ENCODE measurements around the gene NOTUM.
A peak's percentile ranks its signal among the peaks of the same experiment; 100 is the strongest.
"Not testable (repeated sequence)": the region's sequence is repeated elsewhere in the genome, so short reads cannot be mapped to it uniquely, and the experiment has no call there.

The NOTUM gene

DNA sequence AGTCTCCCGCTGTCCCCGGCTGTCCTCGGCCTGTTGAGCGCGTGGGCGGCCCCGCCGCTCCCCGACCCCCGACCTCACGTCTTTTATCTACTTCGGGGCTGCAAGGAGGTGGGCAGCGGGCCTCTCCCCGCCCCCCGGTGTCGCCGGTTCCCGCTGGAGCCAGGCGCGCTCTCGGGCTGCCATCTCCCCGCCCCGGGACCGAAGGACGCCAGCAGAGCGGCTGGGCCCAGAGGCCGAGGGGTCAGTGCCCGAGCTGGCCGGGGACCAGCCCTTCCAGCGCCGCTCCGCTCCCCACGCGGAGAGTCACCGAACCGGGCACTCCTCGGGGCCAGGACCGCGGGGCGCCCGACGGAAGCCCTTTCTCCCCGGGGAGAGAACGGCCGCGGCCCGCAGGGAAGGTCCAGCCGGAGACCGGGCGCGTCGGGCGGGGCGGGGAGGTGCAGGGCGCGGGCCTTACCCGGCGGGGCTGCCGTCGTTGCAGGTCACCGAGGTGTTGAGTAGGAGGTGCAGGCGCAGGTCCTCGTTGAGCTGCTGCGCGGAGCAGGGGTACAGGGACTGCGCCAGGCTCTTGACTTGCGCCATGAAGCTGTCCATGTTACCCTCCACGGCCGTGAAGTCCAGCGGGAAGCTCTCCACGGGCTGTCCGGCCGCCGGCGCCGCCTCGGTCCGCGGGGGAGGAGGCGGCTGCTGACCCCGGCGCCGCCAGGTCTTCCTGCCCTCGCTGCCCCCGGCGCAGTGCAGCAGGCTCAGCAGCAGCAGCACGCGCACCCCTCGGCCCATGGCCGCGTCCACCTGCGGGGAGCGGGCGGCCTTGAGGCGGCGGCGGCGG, 643 bp downstream of the NOTUM start:
- Mint-ChIP-seq H3K4me1 (ENCODE audit: low read depth) (peaks cover 3% of the 10 kb centered on the region), H3K4me3 (no peak overlapping the region), H3K27me3 (ENCODE audit: low read depth) (peaks cover 50% of the 10 kb centered on the region), H3K9me3 (no peaks in the 10 kb centered on the region), H3K36me3 (ENCODE audit: low read depth) (no peaks in the 10 kb centered on the region), H3K27ac (no peak overlapping the region)
- no peak for DNase-seq (ENCODE audit: low spot score)

DNA sequence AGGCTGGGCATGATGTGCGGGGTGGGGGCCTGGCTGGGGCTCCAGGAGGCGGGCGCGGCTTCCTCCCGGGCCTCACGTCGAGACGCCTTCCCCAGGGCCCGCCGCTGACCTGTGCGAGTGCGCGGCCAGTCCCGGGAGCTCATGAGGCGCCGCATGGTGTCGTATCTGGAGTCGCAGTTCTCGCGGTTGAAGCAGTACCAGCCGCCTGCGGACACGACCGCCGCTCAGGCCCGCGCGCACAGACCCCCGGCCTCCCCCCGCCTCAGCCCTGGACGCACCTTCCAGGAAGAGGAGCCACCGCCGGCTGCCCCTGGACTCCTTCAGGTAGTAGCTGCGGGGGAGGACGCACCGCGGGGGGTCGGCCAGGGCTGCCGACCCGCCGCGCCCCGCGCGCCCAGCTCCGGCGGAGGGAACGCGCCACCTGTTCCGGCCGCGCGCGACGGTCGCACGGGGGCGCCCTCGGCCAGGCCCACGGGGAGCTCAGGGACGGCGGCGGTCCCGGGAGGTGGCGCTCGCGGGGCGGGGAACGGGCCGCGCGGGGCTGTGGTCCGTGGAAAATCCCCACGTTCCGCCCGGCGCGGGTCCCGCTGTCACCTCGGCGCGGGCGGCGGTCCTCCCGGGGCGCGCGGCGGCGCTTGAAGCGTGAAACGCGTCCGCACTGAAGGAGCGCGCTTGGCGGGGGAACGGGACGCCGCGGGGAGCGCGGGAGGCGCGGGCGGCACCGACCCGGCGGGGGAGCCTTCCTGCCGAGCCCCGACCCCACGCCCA, 1.4 kb downstream of the NOTUM start:
- peak; percentile 75 for DNase-seq (ENCODE audit: low spot score)
- H3K36me3 Mint-ChIP-seq (ENCODE audit: low read depth): no peaks in the 10 kb centered on the region
- H3K9me3 Mint-ChIP-seq: no peaks in the 10 kb centered on the region
- peaks cover 45% of the 10 kb centered on the region for H3K27me3 Mint-ChIP-seq (ENCODE audit: low read depth)
- H3K4me1 Mint-ChIP-seq (ENCODE audit: low read depth): peaks cover 3% of the 10 kb centered on the region
- no peak overlapping the region for H3K27ac Mint-ChIP-seq
- H3K4me3 Mint-ChIP-seq: peak overlapping the region; percentile 40

DNA sequence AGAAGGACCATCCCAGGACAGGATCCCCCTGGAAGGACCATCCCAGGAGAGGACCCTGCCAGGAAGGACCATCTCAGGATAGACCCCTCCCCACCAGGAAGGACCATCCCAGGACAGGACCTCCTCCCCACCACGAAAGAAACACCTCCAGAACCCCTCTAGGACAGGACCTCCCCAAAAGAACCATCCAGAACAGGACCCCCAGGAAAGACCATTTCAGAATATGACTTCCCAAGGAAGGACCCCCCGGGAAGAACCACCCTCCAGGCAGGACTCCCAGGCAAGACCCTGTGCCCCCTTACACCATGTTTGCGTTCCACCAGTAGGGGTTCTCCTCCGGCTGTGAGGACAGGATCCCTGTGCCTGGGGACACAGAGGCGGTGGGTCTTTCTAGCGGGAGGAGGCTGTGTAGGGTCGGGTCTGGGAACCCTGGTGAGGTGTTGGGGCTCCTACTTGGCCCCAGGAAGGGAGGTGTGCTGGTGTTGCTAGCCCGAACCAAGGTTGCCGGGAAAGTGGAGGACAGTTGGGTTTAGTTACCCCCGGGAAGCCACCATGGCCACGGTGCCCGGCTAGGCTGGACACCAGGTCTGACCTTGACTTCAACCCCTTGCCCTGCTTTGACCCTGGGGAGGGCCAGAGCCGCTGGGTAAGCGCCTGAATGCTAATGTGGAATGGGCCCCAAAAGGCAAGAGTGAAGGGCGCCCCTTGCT, 2.2 kb downstream of the NOTUM start:
- Mint-ChIP-seq H3K4me3 (peak overlapping the region; percentile 40), H3K9me3 (no peaks in the 10 kb centered on the region), H3K27ac (peak overlapping the region; percentile 26), H3K4me1 (ENCODE audit: low read depth) (peaks cover 3% of the 10 kb centered on the region), H3K27me3 (ENCODE audit: low read depth) (peaks cover 37% of the 10 kb centered on the region), H3K36me3 (ENCODE audit: low read depth) (no peaks in the 10 kb centered on the region)
- no peak for DNase-seq (ENCODE audit: low spot score)

DNA sequence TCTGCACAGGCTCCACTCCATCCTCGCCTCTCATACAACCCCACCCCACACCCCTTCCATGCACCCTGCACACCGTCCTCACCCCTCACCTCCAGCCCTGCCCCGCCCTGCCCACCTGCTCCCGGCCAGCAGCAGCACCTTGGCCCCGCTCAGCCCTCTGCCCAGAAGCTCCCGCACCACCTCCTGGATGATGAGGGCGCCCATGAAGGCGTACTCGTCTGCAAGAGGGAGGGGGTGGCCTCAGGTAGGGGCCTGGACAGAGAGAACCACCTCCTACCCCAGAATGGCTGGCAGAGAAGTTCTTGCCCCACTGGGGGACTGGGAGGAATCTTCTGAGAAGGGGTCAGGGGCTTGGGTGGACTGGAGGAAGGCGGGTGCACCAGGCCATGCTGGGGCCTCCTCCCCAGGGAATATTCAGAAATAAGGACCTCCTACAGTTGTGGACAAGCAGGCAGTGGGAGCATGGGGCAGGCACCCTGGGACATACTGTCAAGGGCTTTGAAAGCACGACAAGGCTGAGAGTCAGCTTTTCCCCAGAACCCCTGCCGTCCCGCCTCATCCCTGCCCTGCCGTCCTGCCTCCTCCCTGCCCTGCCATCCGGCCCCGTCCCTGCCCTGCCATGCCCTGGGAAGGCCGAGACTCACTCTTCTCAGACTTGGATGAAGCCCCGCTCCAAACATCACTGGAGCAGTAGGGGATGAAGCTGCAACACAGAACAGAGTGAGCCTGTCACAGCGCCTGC, 3.1 kb downstream of the NOTUM start:
- Mint-ChIP-seq H3K27me3 (ENCODE audit: low read depth) (peaks cover 28% of the 10 kb centered on the region), H3K4me3 (peak overlapping the region; percentile 45), H3K36me3 (ENCODE audit: low read depth) (no peaks in the 10 kb centered on the region), H3K4me1 (ENCODE audit: low read depth) (peaks cover 3% of the 10 kb centered on the region), H3K27ac (no peak overlapping the region), H3K9me3 (no peaks in the 10 kb centered on the region)
- no peak for DNase-seq (ENCODE audit: low spot score)

DNA sequence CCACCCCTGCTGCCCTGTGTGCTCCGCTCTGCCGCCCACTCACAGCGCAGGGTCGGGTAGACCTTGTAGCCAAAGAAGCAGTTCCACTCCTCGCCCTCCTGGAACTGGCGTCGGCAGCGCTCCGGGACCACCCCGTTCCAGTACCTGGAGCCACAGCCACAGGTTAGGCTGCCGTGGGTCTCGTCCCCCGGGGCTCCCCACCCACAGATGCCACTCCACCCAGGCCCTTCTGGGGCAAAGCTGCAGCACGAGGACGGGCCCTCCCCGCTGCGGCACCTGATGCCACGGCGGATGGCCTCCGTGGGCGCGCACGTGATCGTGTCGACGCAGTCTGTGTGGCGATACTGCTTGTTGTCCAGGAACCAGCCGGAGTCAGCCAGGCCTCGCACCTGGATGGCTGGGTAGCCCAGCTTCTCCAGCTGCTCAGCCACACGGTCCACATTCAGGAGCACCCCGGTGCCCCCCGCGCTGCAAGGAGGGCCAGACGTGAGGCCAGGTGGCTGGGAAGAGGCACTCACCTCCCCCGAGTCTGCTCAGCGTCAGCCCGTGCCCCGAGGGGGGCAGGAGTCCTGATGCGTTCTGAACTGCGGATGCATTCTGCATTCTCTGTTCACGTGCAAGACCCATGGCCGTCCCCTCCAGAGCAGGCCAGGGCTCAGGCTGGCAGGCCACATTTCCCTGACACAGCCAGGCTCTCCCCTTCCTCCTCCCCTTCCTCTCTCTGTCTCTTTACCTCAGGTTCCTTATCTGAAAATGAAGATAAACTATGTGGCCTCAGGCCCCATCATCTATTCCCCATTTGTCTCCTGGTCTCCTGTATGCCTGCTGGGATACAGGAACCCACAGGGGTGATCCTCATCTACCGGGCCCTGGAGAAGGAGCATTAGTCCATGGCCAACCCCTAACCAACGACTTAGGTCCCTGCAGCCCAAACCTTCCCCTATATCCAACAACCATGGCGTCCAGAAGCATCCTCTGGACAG, 4.1 kb downstream of the NOTUM start:
- H3K4me3 Mint-ChIP-seq: no peak overlapping the region
- peaks cover 4% of the 10 kb centered on the region for H3K4me1 Mint-ChIP-seq (ENCODE audit: low read depth)

DNA sequence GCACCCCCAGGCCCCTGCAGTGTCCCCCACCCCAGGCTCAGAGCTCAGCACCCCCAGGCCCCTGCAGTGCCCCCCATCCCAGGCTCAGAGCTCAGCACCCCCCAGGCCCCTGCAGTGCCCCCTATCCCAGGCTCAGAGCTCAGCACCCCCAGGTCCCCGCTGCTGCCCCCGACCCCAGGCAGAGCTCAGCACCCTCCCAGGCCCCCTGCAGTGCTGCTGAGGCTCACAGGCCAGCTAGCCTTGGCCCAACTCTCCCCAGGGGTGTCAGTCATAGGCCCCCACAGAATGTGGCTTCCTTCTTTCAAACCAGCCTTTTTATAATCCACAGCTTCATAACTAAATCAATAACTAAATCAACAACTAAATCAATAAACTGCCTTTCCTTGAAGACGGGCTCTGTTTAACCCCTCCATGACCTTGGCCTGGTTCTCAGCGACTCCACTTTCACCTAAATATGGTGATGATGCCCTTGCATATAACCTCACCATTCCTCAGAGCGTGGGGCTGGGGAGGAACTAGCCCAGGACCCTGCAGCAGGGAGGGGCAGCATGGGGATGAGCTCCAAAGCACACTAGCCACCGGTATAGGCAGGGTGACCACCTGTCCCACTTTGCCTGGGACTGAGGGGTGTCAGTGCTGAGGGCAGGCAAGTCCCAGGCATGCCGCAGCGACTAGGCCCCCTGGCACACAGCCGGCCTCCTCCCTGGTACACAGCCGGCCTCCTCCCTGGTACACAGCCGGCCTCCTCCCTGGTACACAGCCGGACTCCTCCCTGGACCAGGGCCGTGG, 5.0 kb downstream of the NOTUM start:
- no peaks in the 10 kb centered on the region for H3K9me3 Mint-ChIP-seq
- no peak overlapping the region for H3K27ac Mint-ChIP-seq
- H3K27me3 Mint-ChIP-seq (ENCODE audit: low read depth): peaks cover 26% of the 10 kb centered on the region
- no peaks in the 10 kb centered on the region for H3K36me3 Mint-ChIP-seq (ENCODE audit: low read depth)
- DNase-seq (ENCODE audit: low spot score): no peak
- peaks cover 5% of the 10 kb centered on the region for H3K4me1 Mint-ChIP-seq (ENCODE audit: low read depth)
- H3K4me3 Mint-ChIP-seq: no peak overlapping the region

More for the DNA sequence above, 4.1 kb downstream of the NOTUM start:
- Mint-ChIP-seq H3K9me3 (no peaks in the 10 kb centered on the region), H3K27me3 (ENCODE audit: low read depth) (peaks cover 21% of the 10 kb centered on the region), H3K27ac (no peak overlapping the region), H3K36me3 (ENCODE audit: low read depth) (no peaks in the 10 kb centered on the region)
- no peak for DNase-seq (ENCODE audit: low spot score)

DNA sequence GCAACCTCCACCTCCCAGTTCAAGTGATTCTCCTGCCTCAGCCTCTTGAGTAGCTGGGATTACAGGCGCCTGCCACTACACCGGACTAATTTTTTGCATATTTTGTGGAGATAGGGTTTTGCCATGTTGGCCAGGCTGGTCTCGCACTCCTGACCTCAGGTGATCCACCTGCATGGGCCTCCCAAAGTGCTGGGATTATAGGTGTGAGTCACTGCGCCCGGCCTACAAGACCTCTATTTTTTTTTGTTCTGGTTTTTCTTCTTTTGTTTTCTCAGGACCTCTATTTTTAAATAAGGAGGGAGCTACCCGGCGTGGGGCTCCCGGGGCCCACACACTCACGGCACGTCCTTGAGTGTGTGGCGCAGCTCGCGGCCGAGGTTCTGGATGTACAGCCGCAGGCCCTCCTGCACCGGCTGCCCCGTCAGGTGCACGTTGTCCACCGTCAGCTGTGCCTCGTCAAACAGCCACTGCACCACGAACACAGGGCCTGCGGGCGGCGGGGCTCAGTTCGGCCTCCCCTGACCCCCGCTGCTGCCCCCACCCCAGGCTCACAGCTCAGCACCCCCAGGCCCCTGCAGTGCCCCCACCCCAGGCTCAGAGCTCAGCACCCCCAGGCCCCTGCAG, 5.8 kb downstream of the NOTUM start:
- Mint-ChIP-seq H3K9me3 (no peaks in the 10 kb centered on the region), H3K27me3 (ENCODE audit: low read depth) (peaks cover 32% of the 10 kb centered on the region), H3K4me1 (ENCODE audit: low read depth) (peaks cover 5% of the 10 kb centered on the region), H3K27ac (no peak overlapping the region), H3K36me3 (ENCODE audit: low read depth) (no peaks in the 10 kb centered on the region), H3K4me3 (no peak overlapping the region)
- no peak for DNase-seq (ENCODE audit: low spot score)

DNA sequence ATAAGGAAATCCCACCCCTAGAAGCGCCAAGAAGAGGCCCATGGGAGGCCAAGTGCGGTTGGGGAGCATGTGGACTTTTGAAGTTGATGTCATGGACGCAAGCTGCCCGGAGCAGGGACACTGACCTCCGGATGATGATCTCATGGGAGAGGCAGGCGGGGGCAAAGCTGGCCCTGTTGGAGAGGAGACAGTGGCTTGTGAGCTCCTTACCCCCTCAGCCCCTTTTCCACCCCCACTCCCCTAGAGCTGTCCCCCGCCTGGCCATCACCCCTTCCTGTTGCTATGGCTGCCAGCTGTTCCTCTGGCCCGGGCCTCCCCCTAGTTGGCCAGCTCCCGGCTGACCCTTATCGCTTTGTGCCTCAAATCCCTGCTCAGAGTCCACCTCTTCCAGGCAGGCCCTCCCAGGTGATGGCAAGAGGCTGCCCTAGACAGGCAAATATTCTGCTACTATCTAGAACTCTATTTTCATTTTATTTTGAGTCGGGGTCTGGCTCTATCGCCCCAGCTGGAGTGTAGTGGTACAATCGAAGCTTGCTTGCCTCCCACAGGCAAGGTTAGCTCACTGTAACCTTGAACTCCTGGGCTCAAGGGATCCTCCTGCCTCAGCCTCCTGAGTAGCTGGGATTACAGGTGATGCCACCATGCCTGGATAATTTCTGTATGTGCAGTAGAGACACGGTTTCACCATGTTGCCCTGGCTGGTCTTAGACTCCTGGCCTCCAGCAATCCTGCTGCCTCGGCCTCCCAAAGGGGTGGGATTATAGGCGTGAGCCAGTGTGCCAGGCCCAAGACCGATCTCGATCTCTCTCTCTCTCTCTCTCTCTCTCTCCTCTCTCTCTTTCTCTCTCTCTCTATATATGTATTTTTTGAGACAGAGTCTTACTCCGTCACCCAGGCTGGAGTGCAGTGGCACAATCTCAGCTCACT, 6.6 kb downstream of the NOTUM start:
- Mint-ChIP-seq H3K27ac (no peak overlapping the region), H3K27me3 (ENCODE audit: low read depth) (peaks cover 32% of the 10 kb centered on the region), H3K4me1 (ENCODE audit: low read depth) (peaks cover 5% of the 10 kb centered on the region), H3K36me3 (ENCODE audit: low read depth) (no peaks in the 10 kb centered on the region), H3K9me3 (no peaks in the 10 kb centered on the region), H3K4me3 (no peak overlapping the region)
- no peak for DNase-seq (ENCODE audit: low spot score)

DNA sequence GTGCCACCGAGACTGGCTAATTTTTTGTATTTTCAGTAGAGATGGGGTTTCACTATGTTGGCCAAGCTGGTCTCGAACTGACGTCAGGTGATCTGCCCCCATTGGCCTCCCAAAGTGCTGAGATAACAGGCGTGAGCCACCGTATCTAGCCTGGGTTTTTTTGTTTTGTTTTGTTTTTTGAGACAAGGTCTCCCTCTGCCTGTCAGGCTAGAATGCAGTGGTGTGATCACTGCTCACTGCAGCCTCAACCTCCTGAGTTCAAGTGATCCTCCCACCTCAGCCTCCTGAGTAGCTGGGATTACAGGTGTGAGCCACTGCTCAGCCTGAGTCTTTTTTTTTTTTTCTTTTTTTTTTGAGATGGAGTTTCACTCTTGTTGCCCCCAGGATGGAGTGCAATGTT, 7.5 kb downstream of the NOTUM start:
- H3K27me3 Mint-ChIP-seq (ENCODE audit: low read depth): peaks cover 24% of the 10 kb centered on the region
- not testable (repeated sequence) for H3K27ac Mint-ChIP-seq; H3K36me3 Mint-ChIP-seq (ENCODE audit: low read depth); H3K4me1 Mint-ChIP-seq (ENCODE audit: low read depth); H3K9me3 Mint-ChIP-seq; DNase-seq (ENCODE audit: low spot score); H3K4me3 Mint-ChIP-seq

DNA sequence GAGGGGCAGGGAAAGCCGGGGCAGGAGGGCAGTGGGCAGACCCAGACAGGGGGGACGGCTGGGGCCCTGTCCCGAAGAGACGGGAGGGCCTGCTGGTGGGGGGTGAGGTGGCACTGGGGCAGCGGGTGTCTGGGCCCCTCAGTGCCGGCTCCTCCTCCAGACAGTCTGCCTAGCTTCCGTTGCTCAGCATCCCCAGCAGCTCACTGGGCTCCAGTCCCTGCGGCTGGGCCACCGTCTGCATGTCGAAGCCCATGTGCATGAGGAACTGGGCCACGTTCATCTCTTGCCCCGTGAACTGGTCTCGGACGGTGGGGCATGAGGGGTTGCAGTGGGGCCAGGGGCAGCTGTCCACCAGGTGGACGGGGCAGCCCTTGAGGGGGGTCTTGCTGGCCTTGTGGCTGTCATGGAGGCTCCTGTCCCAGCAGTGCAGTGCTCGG, 8.2 kb downstream of the NOTUM start:
- Mint-ChIP-seq H3K9me3 (no peaks in the 10 kb centered on the region), H3K36me3 (ENCODE audit: low read depth) (no peaks in the 10 kb centered on the region), H3K4me3 (no peak overlapping the region), H3K4me1 (ENCODE audit: low read depth) (peaks cover 2% of the 10 kb centered on the region), H3K27me3 (ENCODE audit: low read depth) (peaks cover 20% of the 10 kb centered on the region), H3K27ac (no peak overlapping the region)
- no peak for DNase-seq (ENCODE audit: low spot score)

Data from T-helper 2 cell treated with Interferon-gamma antibody and Interleukin-4, amounts not matched to agents 5 μg/mL and 100 μg/mL, for 36 hours (primary cell).